NCI-H1105 treated with DMSO at 0.1 percent for 48 hours (cell line): Measurements from ENCODE around the gene MARK3.

ENCODE experiments used
- DNase-seq: peaks from one replicate; lab custom pipeline; 2025; lab: John Stamatoyannopoulos, UW

The MARK3 gene

GRCh38 chr14:103366741-103367140, 18.5 kb upstream of the MARK3 start:
- DNase-seq = no peak

DNA sequence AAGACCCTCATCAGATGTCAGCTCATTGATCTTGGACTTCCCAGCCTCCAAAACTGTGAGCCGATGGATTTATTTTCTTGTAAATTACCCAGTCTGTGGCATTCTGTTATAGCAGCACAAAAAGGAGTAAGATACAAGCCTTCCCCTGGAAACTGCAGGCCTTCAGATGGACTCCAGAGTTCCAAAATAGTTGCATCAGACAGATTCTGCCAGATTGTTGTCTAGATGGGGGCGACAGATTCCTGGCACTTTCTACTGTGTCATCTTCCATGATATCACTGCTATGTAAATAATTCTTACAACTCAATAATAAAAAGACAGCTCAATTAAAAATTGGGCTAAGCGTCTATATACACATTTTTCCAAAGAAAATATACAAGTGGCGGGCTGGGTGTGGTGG, 17.2 kb upstream of the MARK3 start:
- DNase-seq = no peak

DNA sequence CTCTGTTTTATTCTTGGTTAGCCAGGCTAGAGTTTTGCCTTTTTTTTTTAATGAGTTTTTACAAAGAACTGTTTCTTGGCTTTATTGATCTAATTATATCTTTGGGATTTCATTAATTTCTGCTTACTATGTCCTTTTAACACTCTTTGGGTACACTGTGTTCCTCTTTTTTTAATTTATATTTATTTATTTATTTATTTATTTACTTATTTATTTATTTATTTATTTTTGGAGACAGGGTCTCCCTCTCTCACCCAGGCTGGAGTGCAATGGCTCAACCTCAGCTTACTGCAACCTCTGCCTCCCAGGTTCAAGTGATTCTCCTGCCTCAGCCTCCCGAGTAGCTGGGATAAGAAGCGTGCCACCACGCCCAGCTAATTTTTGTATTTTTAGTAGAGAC, 15.1 kb upstream of the MARK3 start:
- DNase-seq = no peak

DNA sequence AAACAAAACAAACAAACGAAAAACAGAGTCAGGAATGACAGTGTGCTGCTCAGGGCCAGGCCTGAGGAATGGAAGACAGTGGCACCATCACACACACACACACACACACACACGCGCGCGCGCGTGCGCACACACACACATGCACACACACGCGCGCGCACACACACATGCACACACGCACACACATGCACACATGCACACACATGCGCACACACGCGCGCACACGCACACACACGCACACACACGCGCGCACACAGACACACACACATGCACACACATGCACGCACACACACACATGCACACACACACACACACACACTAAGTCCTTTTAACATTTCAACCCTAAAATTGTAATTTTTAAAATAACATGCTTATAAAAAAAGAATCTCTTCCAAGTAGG, 13.2 kb upstream of the MARK3 start:
- DNase-seq = no peak

DNA sequence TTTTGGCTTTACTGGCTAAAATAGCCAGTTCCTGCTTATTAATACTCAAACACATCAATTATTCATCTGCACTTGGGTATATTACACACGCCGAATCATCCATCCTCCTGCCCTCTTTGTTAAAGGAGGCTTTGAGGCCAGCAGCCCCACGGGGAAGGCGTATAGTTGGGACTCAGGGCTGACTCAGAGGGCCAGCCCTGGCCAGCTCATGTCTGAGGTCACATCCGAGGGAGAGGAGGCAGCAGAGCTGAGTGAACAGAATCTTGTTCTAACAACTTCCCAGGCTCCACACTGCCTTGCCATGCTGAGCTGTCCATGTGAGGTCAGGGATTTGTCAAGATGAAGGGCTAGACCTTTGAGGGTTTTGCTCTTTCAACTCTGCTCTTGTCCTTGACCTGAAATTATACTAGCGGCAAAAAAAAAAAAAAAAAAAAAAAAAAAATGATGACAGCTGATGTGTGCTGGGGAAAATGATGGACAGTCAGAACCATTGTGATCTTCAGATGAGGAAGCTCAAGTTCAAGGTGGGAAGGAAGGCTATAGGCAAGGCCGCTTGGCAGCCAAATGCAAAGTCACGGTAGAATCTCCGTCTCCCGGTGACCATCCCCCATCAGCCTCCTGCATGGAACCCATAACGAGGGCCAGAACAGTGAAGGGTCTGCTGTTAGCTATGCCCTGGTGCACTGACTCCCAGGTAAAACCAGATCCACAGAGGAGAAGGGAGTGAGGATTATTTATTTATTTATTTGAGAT, 12.5 kb upstream of the MARK3 start:
- no peak for DNase-seq

DNA sequence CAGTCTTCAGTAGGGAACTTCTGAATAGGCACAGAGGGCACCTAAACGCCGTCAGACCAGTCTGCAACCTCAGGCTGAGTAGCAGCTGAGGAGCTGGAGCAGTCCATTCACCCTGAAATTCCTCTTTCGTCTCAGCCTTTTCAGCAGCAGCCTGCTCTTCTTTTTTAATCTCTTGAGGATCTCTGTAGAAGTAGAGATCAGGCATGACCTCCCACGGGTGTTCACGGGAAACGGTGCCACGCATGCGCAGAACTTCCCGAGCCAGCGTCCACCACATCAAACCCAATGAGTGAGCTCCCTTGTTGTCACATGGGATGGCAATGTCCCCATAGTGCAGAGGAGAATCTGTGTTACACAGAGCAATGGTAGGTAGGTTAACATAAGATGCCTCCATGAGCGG, 11.1 kb upstream of the MARK3 start:
- no peak for DNase-seq

GRCh38 chr14:103377522-103378037, 7.6 kb upstream of the MARK3 start:
- DNase-seq = no peak

DNA sequence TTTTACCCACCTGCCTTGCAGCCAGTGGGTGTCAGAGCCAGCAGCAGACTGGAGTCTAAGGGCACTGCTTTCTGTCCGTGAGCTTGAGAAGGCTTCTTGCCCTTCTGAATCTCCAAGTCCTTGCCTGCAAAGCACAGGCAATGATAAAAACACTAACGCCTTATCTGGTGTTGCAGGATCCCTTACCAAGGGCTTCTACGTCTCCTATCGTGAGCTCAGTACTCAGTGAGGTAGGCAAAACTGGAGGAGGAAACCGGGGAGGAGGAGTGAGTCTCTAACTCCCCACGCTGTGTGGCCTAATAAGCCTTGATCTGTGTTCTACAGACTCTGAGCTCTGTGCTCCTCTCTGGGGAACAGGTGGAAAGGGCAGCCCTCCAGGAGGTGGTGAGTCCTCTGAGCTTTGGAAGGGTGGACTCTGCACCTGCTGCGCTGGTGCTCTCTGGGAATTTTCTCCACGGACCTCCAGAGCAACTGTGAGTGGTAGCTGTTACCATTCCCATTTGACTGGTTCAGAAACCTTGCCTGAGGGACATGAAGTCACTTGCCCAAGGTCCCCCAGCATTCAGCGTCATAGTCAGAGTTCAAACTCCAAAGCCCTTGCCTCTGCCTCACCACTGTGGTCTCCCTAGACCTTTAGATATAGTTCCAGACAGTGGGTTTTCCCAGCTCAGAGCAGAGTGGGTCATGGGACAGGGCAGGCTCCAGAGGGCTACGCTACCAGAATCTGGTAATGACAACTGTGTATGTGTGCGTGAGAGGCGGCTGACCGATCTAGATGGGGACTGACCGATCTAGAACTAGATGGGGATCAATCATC, 7.0 kb upstream of the MARK3 start:
- DNase-seq = no peak

- DNase-seq = no peak
These were observed 4.4 kb upstream of the MARK3 start for GRCh38 chr14:103380719-103381377.

DNA sequence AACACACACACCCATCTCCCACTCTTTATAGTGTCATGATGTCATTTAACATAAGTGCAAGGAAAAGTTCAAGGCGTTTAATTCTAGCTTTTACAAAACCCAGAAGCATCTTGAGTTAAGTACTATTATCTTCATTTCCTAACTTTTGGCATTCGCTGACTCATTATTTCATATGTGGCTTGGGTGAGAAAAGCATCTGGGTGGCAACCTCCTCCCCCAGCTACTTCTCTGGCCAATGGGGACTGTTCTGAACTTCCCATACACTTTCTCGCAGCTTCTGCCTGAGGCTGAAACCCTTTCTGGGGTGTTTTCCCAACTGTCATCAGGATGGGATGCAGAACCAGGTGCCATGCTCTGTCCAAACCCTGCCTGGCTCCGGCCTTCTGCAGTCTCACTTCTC, 2.8 kb upstream of the MARK3 start:
- DNase-seq = no peak

DNA sequence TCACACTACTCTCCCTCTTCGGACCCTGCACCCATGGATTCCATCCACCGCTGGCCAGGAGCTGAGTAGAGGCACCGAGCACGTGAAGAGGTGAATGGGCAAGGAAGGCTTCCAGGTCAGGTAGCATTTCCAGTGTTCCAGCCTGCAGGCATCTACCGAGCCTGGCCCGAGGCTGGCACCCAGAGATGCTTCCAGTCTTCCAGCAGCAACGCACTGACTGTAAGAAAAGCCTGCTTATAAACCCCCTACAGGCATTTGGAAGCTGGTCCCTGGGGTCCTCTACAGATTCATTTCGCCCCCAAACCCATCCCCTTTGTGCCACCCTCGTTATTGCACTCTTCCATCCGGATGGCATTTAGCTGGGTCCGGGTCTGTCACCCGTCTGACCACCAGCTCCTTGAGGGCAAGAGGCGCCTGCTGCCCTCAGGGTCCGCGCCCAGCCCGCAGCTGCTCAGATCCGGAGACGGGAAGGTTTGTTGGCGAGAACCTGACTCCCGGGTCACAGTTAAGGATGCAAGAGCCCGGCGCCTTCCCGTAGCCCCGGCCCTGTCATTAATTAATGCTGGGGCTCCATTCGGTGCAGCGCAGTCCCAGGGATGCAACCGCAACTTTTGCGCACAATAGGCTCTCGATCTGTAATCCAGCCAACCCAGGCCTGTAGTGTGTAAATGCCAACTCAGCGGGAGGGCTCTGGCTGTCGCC, 614 bp upstream of the MARK3 start:
- DNase-seq = no peak

- peak; percentile 16 for DNase-seq
These were observed 906 bp downstream of the MARK3 start for GRCh38 chr14:103385929-103386712.

DNA sequence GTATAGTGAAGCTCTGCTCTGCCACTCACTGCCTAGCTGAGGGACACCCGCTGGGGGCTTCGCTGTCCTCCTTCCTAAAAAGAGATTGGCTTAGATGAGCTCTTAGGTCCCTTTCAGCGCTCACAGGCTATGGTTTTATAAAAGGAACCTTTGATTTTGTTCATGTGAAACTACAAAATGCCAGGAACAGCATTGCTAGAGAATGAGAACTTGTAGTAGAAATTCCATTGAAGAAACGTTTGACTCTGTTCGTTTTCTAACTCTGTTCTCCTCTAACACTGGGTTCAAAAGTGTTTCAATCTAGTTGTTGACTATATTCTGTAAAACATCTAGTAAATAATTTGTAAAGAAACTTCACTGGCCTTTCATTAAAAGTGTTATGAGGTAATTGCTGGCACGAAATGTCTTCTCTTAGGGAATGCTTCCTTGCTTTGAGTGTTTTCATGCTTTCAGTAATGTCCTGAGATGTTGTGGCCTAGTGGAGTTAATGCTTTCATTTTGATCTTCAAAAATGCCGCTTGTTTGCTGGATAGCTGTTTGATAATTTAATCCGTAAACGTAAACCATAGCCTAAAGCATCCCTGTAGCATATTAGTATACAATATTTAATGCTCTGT, 1.6 kb downstream of the MARK3 start:
- no peak for DNase-seq

DNA sequence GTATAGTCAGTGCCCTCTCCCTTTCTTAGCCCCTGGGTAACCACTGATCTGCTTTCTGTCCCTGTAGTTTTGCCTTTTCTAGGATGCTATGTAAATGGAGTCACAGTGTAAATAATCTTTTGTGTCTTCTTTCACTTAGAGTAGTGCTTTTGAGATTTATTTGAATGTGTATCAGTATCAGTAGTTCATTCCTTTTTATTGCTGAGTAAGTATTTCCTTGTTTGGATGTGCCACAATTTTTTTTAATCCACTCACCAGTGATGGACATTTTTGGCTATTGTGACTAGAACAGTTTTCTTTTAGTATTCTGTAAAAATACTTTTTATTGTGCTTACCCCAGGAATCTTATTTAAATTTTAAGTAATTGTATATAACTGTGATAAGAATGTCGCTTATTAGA, 3.4 kb downstream of the MARK3 start:
- DNase-seq = no peak

GRCh38 chr14:103390605-103391004, 5.4 kb downstream of the MARK3 start:
- no peak for DNase-seq

GRCh38 chr14:103391048-103391447, 5.8 kb downstream of the MARK3 start:
- peak; percentile 18 for DNase-seq

GRCh38 chr14:103392106-103392505, 6.9 kb downstream of the MARK3 start:
- no peak for DNase-seq

GRCh38 chr14:103392572-103392971, 7.4 kb downstream of the MARK3 start:
- DNase-seq = no peak

- no peak for DNase-seq
These were observed 7.9 kb downstream of the MARK3 start for GRCh38 chr14:103393070-103393469.

- DNase-seq = no peak
These were observed 8.7 kb downstream of the MARK3 start for GRCh38 chr14:103393676-103394626.
